K562 (cell line): ENCODE measurements around the gene CIAO2B. TPM values are rescaled to one million over a fixed set of nuclear protein-coding genes. Genes with fewer than 3 reads are reported as not detected.

Source experiments
- CCAR2 ChIP-seq: fragments of 200-400 bp; formaldehyde crosslinking; IDR thresholded peaks from 2 replicates; pipeline ENCODE4 v1.6.1; 2017; ENCODE audit warnings: mild to moderate bottlenecking, low read depth, low read length
- CHCHD3 ChIP-seq: fragments of 250-450 bp; sonication (Bioruptor Pico); IDR thresholded peaks from 2 replicates; pipeline ENCODE4 v2.1.2; 2022; ENCODE audit warnings: mild to moderate bottlenecking
- CREBBP ChIP-seq: IDR thresholded peaks from one replicate; pipeline ENCODE4 v1.6.1; 2012; ENCODE audit warnings: low read depth, mild to moderate bottlenecking, control low read depth, inconsistent platforms, low read length
- EGR1 ChIP-seq: fragments of 450-650 bp; conservative IDR thresholded peaks from 2 replicates; pipeline ENCODE4 v1.6.1; 2017; ENCODE audit warnings: mild to moderate bottlenecking
- EHMT2 ChIP-seq: fragments of 450-650 bp; IDR thresholded peaks from 2 replicates; pipeline ENCODE4 v1.6.1; 2018; ENCODE audit warnings: antibody characterized with exemption
- ELF2 ChIP-seq: fragments of 250-450 bp; sonication (Bioruptor Pico); IDR thresholded peaks from 2 replicates; pipeline ENCODE4 v1.5.0; 2021; ENCODE audit warnings: mild to moderate bottlenecking
- HDGF ChIP-seq: fragments of 450-650 bp; IDR thresholded peaks from 2 replicates; pipeline ENCODE4 v1.6.1; 2016
- HLTF ChIP-seq: fragments of 450-650 bp; IDR thresholded peaks from 2 replicates; pipeline ENCODE4 v1.6.1; 2016
- HNRNPL ChIP-seq: fragments of 200-400 bp; formaldehyde crosslinking; IDR thresholded peaks from 2 replicates; pipeline ENCODE4 v1.6.1; 2017; ENCODE audit warnings: low read depth, mild to moderate bottlenecking, low read length
- ILK ChIP-seq: fragments of 450-650 bp; IDR thresholded peaks from 2 replicates; pipeline ENCODE4 v1.6.1; 2016; ENCODE audit warnings: missing genetic modification characterization, low read depth, mild to moderate bottlenecking, missing compliant biosample characterization, moderate library complexity, borderline replicate concordance
- LCOR ChIP-seq: sonication (generic); formaldehyde crosslinking; IDR thresholded peaks from 2 replicates; pipeline ENCODE4 v1.8.0; 2022; ENCODE audit warnings: mild to moderate bottlenecking, missing genetic modification reagents
- NFE2 ChIP-seq: IDR thresholded peaks from 2 replicates; pipeline ENCODE4 v1.6.1; 2014; ENCODE audit warnings: antibody characterized with exemption, low read depth
- NRF1 ChIP-seq, 2 experiments: fragments of 450-650 bp; IDR thresholded peaks in 1 of 2; conservative IDR thresholded peaks in 1 of 2; 2 replicates each; pipeline ENCODE4 v1.6.1; 2014; ENCODE audit warnings: mild to moderate bottlenecking in 2 of 2
- POLR3G ChIP-seq: IDR thresholded peaks from 2 replicates; pipeline ENCODE4 v1.6.1; 2011; ENCODE audit not compliant: insufficient read length, insufficient replicate concordance; ENCODE audit errors: extremely low read depth
- RBBP5 ChIP-seq: fragments of 200-600 bp; sonication (generic); IDR thresholded peaks from 2 replicates; pipeline ENCODE4 v1.6.1; 2012; ENCODE audit warnings: borderline replicate concordance, mild to moderate bottlenecking, low read length, control low read depth, inconsistent platforms; ENCODE audit not compliant: insufficient read depth, poor library complexity, severe bottlenecking
- SRSF7 ChIP-seq: fragments of 200-400 bp; formaldehyde crosslinking; optimal IDR thresholded peaks from 2 replicates; pipeline ENCODE3; 2017; ENCODE audit warnings: mild to moderate bottlenecking, low read depth, low read length
- TAL1 ChIP-seq: fragments of 450-650 bp; IDR thresholded peaks from 2 replicates; pipeline ENCODE4 v1.6.1; 2016; ENCODE audit warnings: mild to moderate bottlenecking
- TGIF2 ChIP-seq: sonication (generic); formaldehyde crosslinking; IDR thresholded peaks from 2 replicates; pipeline ENCODE4 v1.8.1; 2022; ENCODE audit warnings: mild to moderate bottlenecking, missing genetic modification reagents, moderate library complexity
- ZBED1 ChIP-seq: IDR thresholded peaks from 2 replicates; pipeline ENCODE4 v1.6.1; 2014
- ZNF57 ChIP-seq: fragments of 450-650 bp; formaldehyde crosslinking; IDR thresholded peaks from 2 replicates; pipeline ENCODE4 v1.4.0; 2020; ENCODE audit warnings: mild to moderate bottlenecking, moderate library complexity
- ZSCAN29 ChIP-seq: fragments of 450-650 bp; IDR thresholded peaks from 2 replicates; pipeline ENCODE4 v1.6.1; 2017
- polyA plus RNA-seq, 8 experiments: library from polyadenylated mRNA; depleted of rRNA in 4 of 8; stranded (reverse) in 5 of 8; unstranded in 3 of 8; fragments of >200 nt; fragmentation: Nextera tagmentation in 2 of 8; fragmentation: Illumina TruSeq in 1 of 8; extraction: Ambion mirVana in 2 of 8; extraction: Trizol in 1 of 8; gene quantifications; 2 replicates each; pipeline versions ENCODE4 v1.2.1 to v1.2.3, GENCODE V29; 2011 to 2014; ENCODE audit warnings: inconsistent platforms in 1 of 8, missing spikeins in 1 of 8
- total RNA-seq, 7 experiments: library from RNA; depleted of rRNA in 6 of 7; stranded (reverse); fragments of >200 nt in 6 of 7; fragmentation: Illumina TruSeq in 2 of 7; extraction: Trizol in 2 of 7; gene quantifications; 2 replicates each; pipeline versions ENCODE4 v1.2.1 to v1.2.3, GENCODE V29; 2011 to 2021; ENCODE audit warnings: low replicate concordance in 1 of 7
- TF ChIP-seq, protein P1 (sequence below): fragments of 250-450 bp; sonication (Bioruptor Pico); IDR thresholded peaks from 2 replicates; pipeline ENCODE4 v1.5.0; 2021
- TF ChIP-seq, protein P2 (sequence below): sonication (generic); formaldehyde crosslinking; IDR thresholded peaks from 2 replicates; pipeline ENCODE4 v1.8.0; 2022; ENCODE audit warnings: mild to moderate bottlenecking, missing genetic modification reagents
- TF ChIP-seq, protein P3 (sequence below): fragments of 200-800 bp; sonication (Bioruptor generic); IDR thresholded peaks from 2 replicates; pipeline ENCODE4 v1.6.1; 2017; ENCODE audit warnings: missing genetic modification characterization, missing compliant biosample characterization

Gene CIAO2B
- total and polyA plus RNA-seq, 9 of the 15 experiments (the other 6 are each of a cell fraction or from before 2014, with no cell fraction given), result 86.8 to 182 (median 113) TPM

DNA sequence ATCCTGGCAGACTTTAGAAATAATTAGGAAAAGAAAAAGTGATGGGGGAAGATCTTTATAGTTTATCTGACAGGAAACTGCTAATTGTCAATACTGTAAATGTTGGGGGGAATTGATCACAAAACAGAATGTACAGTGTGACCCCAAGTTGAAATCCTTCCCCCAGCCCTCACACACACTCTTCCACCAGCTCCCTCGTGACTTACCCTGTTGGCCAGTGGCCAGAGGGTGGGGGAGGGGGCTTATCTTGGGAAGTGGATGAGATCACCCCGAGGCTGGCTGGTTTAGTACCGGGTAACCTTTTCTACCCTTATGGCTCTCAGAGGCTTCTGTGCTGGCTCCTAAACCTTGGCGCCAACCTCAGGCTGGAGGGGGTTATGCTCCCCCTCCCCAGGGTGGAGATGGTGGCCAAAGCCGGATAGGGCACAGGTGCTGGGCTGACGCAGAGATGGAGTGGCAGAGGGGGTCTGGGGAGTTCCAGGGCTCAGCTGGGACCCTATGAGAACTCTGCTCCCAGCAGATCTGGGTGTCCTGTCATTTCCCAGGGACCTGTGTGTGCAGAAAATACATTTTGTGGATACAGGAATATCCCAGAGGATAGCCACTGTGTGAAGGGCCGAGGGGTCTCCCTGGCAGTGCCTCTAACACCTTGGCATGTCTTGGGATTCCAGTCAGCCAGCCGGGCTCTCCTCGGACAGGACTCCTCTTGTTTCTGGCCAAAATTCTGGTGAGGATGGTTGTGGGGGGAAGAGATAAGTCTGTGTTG is 34.1 kb downstream of the CIAO2B start (continued):
- TF ChIP-seq RBBP5, result peak; percentile 75
- no peak for TF ChIP-seq TGIF2
- TF ChIP-seq CREBBP, result no peak
- TF ChIP-seq ZSCAN29, result no peak
- no peak; the same call in 1 of the 2 replicates for TF ChIP-seq ZBED1
- no peak for TF ChIP-seq HLTF
- TF ChIP-seq, protein P1, sequence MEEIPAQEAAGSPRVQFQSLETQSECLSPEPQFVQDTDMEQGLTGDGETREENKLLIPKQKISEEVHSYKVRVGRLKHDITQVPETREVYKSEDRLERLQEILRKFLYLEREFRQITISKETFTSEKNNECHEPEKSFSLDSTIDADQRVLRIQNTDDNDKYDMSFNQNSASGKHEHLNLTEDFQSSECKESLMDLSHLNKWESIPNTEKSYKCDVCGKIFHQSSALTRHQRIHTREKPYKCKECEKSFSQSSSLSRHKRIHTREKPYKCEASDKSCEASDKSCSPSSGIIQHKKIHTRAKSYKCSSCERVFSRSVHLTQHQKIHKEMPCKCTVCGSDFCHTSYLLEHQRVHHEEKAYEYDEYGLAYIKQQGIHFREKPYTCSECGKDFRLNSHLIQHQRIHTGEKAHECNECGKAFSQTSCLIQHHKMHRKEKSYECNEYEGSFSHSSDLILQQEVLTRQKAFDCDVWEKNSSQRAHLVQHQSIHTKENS (CRISPR knock-in tag), result no peak
- no peak for TF ChIP-seq ZNF57 (CRISPR knock-in tag)
- no peak for TF ChIP-seq SRSF7
- no peak for TF ChIP-seq NFE2
- no peak for TF ChIP-seq CHCHD3 (CRISPR knock-in tag)
- 0 out of 4 replicates have a peak, but pooled peaks of 1 of the 2 experiments have one; percentile 10 for TF ChIP-seq NRF1 (conservative IDR thresholded peaks at IDR 0.05 in 1 of 2, IDR thresholded peaks at IDR 0.05 in 1 of 2)
- TF ChIP-seq, protein P2, sequence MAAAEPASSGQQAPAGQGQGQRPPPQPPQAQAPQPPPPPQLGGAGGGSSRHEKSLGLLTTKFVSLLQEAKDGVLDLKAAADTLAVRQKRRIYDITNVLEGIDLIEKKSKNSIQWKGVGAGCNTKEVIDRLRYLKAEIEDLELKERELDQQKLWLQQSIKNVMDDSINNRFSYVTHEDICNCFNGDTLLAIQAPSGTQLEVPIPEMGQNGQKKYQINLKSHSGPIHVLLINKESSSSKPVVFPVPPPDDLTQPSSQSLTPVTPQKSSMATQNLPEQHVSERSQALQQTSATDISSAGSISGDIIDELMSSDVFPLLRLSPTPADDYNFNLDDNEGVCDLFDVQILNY (CRISPR knock-in tag), result no peak
- no peak for TF ChIP-seq EHMT2
- TF ChIP-seq POLR3G, result no peak
- TF ChIP-seq EGR1, result peak; percentile 4; the same call in 1 of the 2 replicates
- no peak for TF ChIP-seq ILK (tag)
- peak; percentile 77; the same call in 1 of the 2 replicates for TF ChIP-seq LCOR (CRISPR knock-in tag)
- TF ChIP-seq, protein P3, sequence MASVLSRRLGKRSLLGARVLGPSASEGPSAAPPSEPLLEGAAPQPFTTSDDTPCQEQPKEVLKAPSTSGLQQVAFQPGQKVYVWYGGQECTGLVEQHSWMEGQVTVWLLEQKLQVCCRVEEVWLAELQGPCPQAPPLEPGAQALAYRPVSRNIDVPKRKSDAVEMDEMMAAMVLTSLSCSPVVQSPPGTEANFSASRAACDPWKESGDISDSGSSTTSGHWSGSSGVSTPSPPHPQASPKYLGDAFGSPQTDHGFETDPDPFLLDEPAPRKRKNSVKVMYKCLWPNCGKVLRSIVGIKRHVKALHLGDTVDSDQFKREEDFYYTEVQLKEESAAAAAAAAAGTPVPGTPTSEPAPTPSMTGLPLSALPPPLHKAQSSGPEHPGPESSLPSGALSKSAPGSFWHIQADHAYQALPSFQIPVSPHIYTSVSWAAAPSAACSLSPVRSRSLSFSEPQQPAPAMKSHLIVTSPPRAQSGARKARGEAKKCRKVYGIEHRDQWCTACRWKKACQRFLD (CRISPR knock-in tag), result peak; percentile 76; the same call in 1 of the 2 replicates
- no peak for TF ChIP-seq TAL1
- TF ChIP-seq CCAR2, result no peak
- no peak for TF ChIP-seq HDGF
- TF ChIP-seq HNRNPL, result no peak
- no peak for TF ChIP-seq ELF2
